Kidney (tissue), 14 donors: ENCODE results near the gene WFS1. TPM values are rescaled to one million over a fixed set of nuclear protein-coding genes. Genes with fewer than 3 reads are reported as not detected.

Experiments used
- DNase-seq, 5 donors: peaks; one replicate each; pipeline ENCODE4 v3.0.0-alpha.2; 2013 to 2020
- FAIRE-seq: peaks from 2 replicates; lab custom pipeline; 2012; peaks lifted over from hg19 to GRCh38; lab: Jason Lieb, UNC
- H3K27ac ChIP-seq, 2 donors: one replicate each; pipeline ENCODE4 v1.7.0; 2013; ENCODE audit warnings: low read depth in 2 of 2, low read length in 2 of 2, inconsistent platforms in 1 of 2
- H3K27me3 ChIP-seq: one replicate; pipeline ENCODE4 v1.7.1; 2013; ENCODE audit warnings: low read length, inconsistent platforms; ENCODE audit not compliant: control insufficient read depth, insufficient read depth
- H3K36me3 ChIP-seq, 3 donors: one replicate each; pipeline versions ENCODE4 v1.7.0 to v1.7.1; 2013; ENCODE audit warnings: low read length in 3 of 3, control low read depth in 1 of 3, inconsistent platforms in 1 of 3; ENCODE audit not compliant: insufficient read depth in 3 of 3, control insufficient read depth in 2 of 3
- H3K4me1 ChIP-seq, 3 donors: one replicate each; pipeline versions ENCODE4 v1.7.0 to v1.7.1; 2013; ENCODE audit warnings: low read length in 3 of 3, inconsistent platforms in 1 of 3, low read depth in 1 of 3; ENCODE audit not compliant: control insufficient read depth in 2 of 3, insufficient read depth in 2 of 3
- H3K4me3 ChIP-seq, 3 donors: one replicate each; pipeline versions ENCODE4 v1.7.0 to v1.8.1; 2013; ENCODE audit warnings: low read length in 3 of 3, control low read depth in 1 of 3, inconsistent platforms in 1 of 3
- H3K9ac ChIP-seq, 3 donors: one replicate each; pipeline versions ENCODE4 v1.7.0 to v1.7.1; 2013; ENCODE audit warnings: low read length in 3 of 3, control low read depth in 1 of 3, inconsistent platforms in 1 of 3
- H3K9me3 ChIP-seq, 3 donors: one replicate each; pipeline versions ENCODE4 v1.7.0 to v1.7.1; 2013; ENCODE audit warnings: low read length in 3 of 3, control low read depth in 1 of 3, inconsistent platforms in 1 of 3; ENCODE audit not compliant: control insufficient read depth in 2 of 3, insufficient read depth in 1 of 3
- intact Hi-C: fragments of 100-400 bp; cut with DNase I; formaldehyde crosslinking; loops from one replicate; pipeline ENCODE4 v1.11.1; 2022
- polyA plus RNA-seq: library from polyadenylated mRNA; stranded (reverse); fragments of 350-450 nt; fragmentation: Illumina TruSeq; extraction: RNeasy Lipid Tissue Mini Kit (QIAGEN cat#74804); gene quantifications from one replicate; pipeline ENCODE4 v1.2.3, GENCODE V29; 2014; ENCODE audit warnings: low read depth, low replicate concordance; ENCODE audit not compliant: insufficient read depth
- total RNA-seq: library from RNA; stranded (reverse); fragmentation: NEBNext Ultra II Directional; extraction: Animal tissue kit (Norgen Biotek cat#: 25700); gene quantifications from one replicate; pipeline ENCODE4 v1.2.1, GENCODE V29; 2021
- TF ChIP-seq, protein P1 (sequence below): IDR thresholded peaks from 3 replicates; pipeline ENCODE4 v1.5.1; 2012; ENCODE audit warnings: mild to moderate bottlenecking, moderate library complexity, borderline replicate concordance; ENCODE audit not compliant: insufficient read depth; ENCODE audit errors: extremely low read depth
- donor health status: control.
- donor health status: control.
- donor health status: control.
- donor health status: control.
- donor health status: control.
- donor health status: DM: yes; HTN: yes; CAD: no.
- donor health status: Normal renal cell carcinoma (clear cell type).

The WFS1 gene
- total and polyA plus RNA-seq, 2 donors from 2014 or later, result 20.8 to 31.4 TPM

GRCh38 chr4:6338951-6339817 lies 69.5 kb downstream of the WFS1 start:
- FAIRE-seq (no peak), DNase-seq (peak in 1 of 5 donors; percentile 48)
- H3K9me3 ChIP-seq, result no peaks in the 10 kb centered on the region
- no peak overlapping the region for H3K9ac ChIP-seq
- no peaks in the 10 kb centered on the region for H3K36me3 ChIP-seq
- no peak overlapping the region for H3K27ac ChIP-seq
- H3K27me3 ChIP-seq, result no peaks in the 10 kb centered on the region
- intact Hi-C loops, result no loop called here
- TF ChIP-seq, protein P1, sequence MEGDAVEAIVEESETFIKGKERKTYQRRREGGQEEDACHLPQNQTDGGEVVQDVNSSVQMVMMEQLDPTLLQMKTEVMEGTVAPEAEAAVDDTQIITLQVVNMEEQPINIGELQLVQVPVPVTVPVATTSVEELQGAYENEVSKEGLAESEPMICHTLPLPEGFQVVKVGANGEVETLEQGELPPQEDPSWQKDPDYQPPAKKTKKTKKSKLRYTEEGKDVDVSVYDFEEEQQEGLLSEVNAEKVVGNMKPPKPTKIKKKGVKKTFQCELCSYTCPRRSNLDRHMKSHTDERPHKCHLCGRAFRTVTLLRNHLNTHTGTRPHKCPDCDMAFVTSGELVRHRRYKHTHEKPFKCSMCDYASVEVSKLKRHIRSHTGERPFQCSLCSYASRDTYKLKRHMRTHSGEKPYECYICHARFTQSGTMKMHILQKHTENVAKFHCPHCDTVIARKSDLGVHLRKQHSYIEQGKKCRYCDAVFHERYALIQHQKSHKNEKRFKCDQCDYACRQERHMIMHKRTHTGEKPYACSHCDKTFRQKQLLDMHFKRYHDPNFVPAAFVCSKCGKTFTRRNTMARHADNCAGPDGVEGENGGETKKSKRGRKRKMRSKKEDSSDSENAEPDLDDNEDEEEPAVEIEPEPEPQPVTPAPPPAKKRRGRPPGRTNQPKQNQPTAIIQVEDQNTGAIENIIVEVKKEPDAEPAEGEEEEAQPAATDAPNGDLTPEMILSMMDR, result no peak
- no peaks in the 10 kb centered on the region for H3K4me1 ChIP-seq
- no peak overlapping the region for H3K4me3 ChIP-seq

DNA sequence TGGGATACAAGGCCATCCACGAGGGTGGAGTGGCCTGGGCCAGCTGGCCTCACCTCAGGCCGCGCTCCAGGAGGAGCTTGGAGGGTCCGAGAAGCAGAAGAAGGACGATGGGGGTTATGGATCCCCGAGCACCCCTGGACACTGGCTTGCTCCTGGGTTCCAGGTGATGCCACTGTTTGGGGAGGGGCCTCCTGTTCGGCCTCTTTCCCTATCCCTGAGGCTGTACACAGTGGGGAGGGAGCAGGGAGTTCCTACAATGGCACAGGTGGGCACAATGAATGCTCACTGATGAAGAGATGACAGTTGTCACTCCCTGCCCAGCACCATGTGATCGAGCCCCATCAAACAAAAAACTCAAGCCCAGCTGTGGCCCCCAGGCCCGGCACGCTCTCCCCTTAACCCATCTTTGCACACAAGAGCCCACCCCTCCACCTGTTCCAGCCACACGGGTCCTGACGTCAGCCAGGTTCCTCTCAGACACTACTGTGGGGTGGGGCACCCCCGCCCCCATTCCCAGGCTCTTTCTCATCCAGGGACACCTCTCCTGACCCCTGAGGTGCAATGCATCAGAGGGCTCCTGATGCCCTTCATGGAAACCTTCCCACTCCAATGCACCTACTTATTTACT lies 70.3 kb downstream of the WFS1 start:
- Histone ChIP-seq H3K36me3 (no peaks in the 10 kb centered on the region), H3K4me1 (no peaks in the 10 kb centered on the region), H3K9me3 (no peaks in the 10 kb centered on the region), H3K9ac (no peak overlapping the region), H3K27ac (no peak overlapping the region), H3K27me3 (no peaks in the 10 kb centered on the region), H3K4me3 (no peak overlapping the region)
- TF ChIP-seq, protein P1, result no peak
- intact Hi-C loops, result no loop called here
- DNase-seq, result peak in 1 of 5 donors; percentile 37
- no peak for FAIRE-seq

- Histone ChIP-seq H3K4me3 (no peak overlapping the region), H3K27ac (no peak overlapping the region), H3K36me3 (no peaks in the 10 kb centered on the region), H3K27me3 (no peaks in the 10 kb centered on the region), H3K4me1 (no peaks in the 10 kb centered on the region), H3K9ac (no peak overlapping the region), H3K9me3 (no peaks in the 10 kb centered on the region)
- DNase-seq (peak in 1 of 5 donors; percentile 55), FAIRE-seq (no peak)
- intact Hi-C loops, result no loop called here
- TF ChIP-seq, protein P1, result no peak
Observed at GRCh38 chr4:6340446-6341015, 70.9 kb downstream of the WFS1 start.
